Measurements from ENCODE around the gene CEP135.

DNA sequence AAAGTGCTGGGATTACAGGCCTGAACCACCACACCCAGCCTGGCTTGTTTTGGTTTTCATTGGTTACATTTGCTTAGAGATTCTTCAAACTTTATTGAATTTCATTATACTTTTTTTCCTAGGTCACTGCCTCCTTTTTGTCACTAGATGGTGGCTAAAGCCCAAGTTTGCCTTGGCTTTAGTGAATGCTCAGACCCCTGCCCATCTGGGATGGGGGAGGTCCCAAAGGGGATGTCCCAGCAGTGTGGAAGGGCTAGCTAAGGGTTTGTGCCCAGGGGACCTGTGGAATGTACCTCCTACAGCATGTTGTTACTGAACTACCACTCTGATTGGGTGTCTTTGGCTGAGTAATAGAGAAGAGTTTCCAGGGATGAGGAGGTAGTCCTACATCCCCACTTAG, 58.4 kb downstream of the CEP135 start:
- TF ChIP-seq, protein P1, sequence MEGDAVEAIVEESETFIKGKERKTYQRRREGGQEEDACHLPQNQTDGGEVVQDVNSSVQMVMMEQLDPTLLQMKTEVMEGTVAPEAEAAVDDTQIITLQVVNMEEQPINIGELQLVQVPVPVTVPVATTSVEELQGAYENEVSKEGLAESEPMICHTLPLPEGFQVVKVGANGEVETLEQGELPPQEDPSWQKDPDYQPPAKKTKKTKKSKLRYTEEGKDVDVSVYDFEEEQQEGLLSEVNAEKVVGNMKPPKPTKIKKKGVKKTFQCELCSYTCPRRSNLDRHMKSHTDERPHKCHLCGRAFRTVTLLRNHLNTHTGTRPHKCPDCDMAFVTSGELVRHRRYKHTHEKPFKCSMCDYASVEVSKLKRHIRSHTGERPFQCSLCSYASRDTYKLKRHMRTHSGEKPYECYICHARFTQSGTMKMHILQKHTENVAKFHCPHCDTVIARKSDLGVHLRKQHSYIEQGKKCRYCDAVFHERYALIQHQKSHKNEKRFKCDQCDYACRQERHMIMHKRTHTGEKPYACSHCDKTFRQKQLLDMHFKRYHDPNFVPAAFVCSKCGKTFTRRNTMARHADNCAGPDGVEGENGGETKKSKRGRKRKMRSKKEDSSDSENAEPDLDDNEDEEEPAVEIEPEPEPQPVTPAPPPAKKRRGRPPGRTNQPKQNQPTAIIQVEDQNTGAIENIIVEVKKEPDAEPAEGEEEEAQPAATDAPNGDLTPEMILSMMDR (IDR thresholded peaks at IDR 0.05; ENCODE audit: poor library complexity, severe bottlenecking) = no peak
- TF ChIP-seq, protein P2, sequence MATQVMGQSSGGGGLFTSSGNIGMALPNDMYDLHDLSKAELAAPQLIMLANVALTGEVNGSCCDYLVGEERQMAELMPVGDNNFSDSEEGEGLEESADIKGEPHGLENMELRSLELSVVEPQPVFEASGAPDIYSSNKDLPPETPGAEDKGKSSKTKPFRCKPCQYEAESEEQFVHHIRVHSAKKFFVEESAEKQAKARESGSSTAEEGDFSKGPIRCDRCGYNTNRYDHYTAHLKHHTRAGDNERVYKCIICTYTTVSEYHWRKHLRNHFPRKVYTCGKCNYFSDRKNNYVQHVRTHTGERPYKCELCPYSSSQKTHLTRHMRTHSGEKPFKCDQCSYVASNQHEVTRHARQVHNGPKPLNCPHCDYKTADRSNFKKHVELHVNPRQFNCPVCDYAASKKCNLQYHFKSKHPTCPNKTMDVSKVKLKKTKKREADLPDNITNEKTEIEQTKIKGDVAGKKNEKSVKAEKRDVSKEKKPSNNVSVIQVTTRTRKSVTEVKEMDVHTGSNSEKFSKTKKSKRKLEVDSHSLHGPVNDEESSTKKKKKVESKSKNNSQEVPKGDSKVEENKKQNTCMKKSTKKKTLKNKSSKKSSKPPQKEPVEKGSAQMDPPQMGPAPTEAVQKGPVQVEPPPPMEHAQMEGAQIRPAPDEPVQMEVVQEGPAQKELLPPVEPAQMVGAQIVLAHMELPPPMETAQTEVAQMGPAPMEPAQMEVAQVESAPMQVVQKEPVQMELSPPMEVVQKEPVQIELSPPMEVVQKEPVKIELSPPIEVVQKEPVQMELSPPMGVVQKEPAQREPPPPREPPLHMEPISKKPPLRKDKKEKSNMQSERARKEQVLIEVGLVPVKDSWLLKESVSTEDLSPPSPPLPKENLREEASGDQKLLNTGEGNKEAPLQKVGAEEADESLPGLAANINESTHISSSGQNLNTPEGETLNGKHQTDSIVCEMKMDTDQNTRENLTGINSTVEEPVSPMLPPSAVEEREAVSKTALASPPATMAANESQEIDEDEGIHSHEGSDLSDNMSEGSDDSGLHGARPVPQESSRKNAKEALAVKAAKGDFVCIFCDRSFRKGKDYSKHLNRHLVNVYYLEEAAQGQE (IDR thresholded peaks at IDR 0.05; ENCODE audit: borderline replicate concordance) = no peak
- TF ChIP-seq POLR2AphosphoS5 (IDR thresholded peaks at IDR 0.05) = no peak
